Adrenal gland (tissue), 12 donors: ENCODE results near the gene ADH5. TPM values are rescaled to one million over a fixed set of nuclear protein-coding genes. Genes with fewer than 3 reads are reported as not detected.

Experiments
- DNase-seq, 7 donors: peaks; one replicate each; pipeline ENCODE4 v3.0.0-alpha.2; 2019 to 2020
- H3K27ac ChIP-seq, 5 donors: fragments of 200-600 bp; sonication (generic) in 4 of 5; 1 replicate in 3 of 5; 2 replicates in 2 of 5; pipeline versions ENCODE4 v1.5.1 to v1.8.0; 2016 to 2020; ENCODE audit warnings: mild to moderate bottlenecking in 1 of 5
- H3K27me3 ChIP-seq: fragments of 200-600 bp; 2 replicates; pipeline ENCODE4 v1.8.0; 2021
- H3K36me3 ChIP-seq, 2 donors: fragments of 200-600 bp; replicated peaks in 1 of 2; 1 replicate in 1 of 2; 2 replicates in 1 of 2; pipeline versions ENCODE4 v1.5.1 to v1.8.0; 2018 to 2022
- H3K4me1 ChIP-seq, 2 donors: fragments of 200-600 bp; replicated peaks in 1 of 2; 1 replicate in 1 of 2; 2 replicates in 1 of 2; pipeline versions ENCODE4 v1.5.1 to v1.8.0; 2018 to 2021
- H3K4me3 ChIP-seq, 4 donors: fragments of 200-600 bp; sonication (generic) in 3 of 4; one replicate each; pipeline ENCODE4 v1.5.1; 2016 to 2018
- H3K9me3 ChIP-seq, 3 donors: fragments of 200-600 bp; sonication (generic) in 1 of 3; replicated peaks in 1 of 3; 1 replicate in 2 of 3; 2 replicates in 1 of 3; pipeline versions ENCODE4 v1.5.1 to v1.8.0; 2016 to 2021
- POLR2A ChIP-seq, 2 donors: fragments of 450-650 bp; IDR thresholded peaks; one replicate each; pipeline ENCODE4 v1.6.1; 2017; ENCODE audit warnings: antibody characterized with exemption in 2 of 2, mild to moderate bottlenecking in 2 of 2, moderate library complexity in 1 of 2
- WGBS, 4 donors: extraction: QIAGEN DNeasy Blood & Tissue Kit in 2 of 4; methylation state at CpG; one replicate each; pipeline versions ENCODE4 v1.1.5 to v1.1.7; 2013 to 2017; 5-methylcytosine and 5-hydroxymethylcytosine counted together
- intact Hi-C, 2 donors: fragments of 100-400 bp; cut with DNase I; formaldehyde crosslinking; loops; one replicate each; pipeline versions ENCODE4 v1.14.1 to v1.15.0; 2022 to 2023
- polyA plus RNA-seq, 3 donors: library from polyadenylated mRNA; stranded (reverse); fragments of 200-250 nt in 2 of 3; fragments of 350-450 nt in 1 of 3; fragmentation: Illumina TruSeq in 1 of 3; extraction: RNeasy Lipid Tissue Mini Kit (QIAGEN cat#74804) in 1 of 3; gene quantifications; one replicate each; pipeline ENCODE4 v1.2.3, GENCODE V29; 2013 to 2014
- total RNA-seq, 9 donors: library from RNA; depleted of rRNA in 4 of 9; stranded (reverse); fragments of >200 nt in 4 of 9; fragments of 120-200 nt in 1 of 9; fragmentation: NEBNext Ultra II Directional in 1 of 9; extraction: Animal tissue kit (Norgen Biotek cat#: 25700) in 1 of 9; gene quantifications; one replicate each; pipeline versions ENCODE4 v1.1.0 to v1.2.4, GENCODE V29; 2013 to 2023
- TF ChIP-seq, protein P1 (sequence below), 6 experiments: fragments of 450-650 bp in 4 of 6; fragments of 200-600 bp in 2 of 6; sonication (generic) in 1 of 6; IDR thresholded peaks; 1 replicate in 5 of 6; 2 replicates in 1 of 6; pipeline versions ENCODE4 v1.5.1 to v1.8.0; 2016 to 2021; ENCODE audit warnings: antibody characterized with exemption in 6 of 6, mild to moderate bottlenecking in 2 of 6, moderate library complexity in 1 of 6
- donor health status: healthy with polysubstance abuse.
- donor health status: Bipolar disorder and iron deficiency.
- donor health status: DM: yes; HTN: yes; CAD: no.
- donor health status: DM: no; HTN: no; CAD: no.
- donor health status: DM: no; HTN: no; CAD: no.
- donor health status: DM: yes; HTN: yes; CAD: no.

Gene ADH5
- total and polyA plus RNA-seq, 12 donors = 50.1 to 145 (median 104) TPM

DNA sequence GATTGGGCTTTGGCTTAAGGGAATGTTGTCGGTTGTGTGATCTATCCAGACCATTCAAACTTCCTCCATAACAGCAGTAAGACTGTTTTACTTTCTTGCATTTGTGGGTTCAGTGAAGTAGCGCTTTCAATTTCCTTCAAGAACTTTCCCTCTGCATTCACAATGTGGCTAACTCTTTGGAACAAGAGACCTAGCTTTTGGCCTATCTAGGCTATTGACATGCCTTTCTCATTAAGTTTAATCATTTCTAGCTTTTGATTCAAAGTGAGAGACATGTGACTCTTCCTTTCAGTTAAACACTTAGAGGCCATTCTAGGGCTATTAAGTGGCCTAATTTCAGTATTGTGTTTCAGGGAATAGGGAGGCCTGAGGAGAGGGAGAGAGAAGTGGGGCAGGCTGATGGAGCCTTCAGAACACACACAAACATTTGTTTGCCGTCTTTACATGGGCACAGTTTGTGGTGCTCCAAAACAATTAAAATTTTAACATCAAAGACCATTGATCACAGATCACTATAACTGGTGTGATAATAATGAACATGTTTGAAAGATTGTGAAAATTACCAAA is 34.1 kb downstream of the ADH5 start:
- intact Hi-C loops = loop anchor here (10.0 kb wide), 3 partner anchors 60 to 590 kb away; partner anchors contain the start of gene METAP1 (in 2 of the 2)
- WGBS, 4 donors = 88 to 93% (median 92%) methylated on average over 3 of the region's 3 CpGs
- TF ChIP-seq, protein P1, sequence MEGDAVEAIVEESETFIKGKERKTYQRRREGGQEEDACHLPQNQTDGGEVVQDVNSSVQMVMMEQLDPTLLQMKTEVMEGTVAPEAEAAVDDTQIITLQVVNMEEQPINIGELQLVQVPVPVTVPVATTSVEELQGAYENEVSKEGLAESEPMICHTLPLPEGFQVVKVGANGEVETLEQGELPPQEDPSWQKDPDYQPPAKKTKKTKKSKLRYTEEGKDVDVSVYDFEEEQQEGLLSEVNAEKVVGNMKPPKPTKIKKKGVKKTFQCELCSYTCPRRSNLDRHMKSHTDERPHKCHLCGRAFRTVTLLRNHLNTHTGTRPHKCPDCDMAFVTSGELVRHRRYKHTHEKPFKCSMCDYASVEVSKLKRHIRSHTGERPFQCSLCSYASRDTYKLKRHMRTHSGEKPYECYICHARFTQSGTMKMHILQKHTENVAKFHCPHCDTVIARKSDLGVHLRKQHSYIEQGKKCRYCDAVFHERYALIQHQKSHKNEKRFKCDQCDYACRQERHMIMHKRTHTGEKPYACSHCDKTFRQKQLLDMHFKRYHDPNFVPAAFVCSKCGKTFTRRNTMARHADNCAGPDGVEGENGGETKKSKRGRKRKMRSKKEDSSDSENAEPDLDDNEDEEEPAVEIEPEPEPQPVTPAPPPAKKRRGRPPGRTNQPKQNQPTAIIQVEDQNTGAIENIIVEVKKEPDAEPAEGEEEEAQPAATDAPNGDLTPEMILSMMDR (IDR thresholded peaks at IDR 0.05) = no peak
- TF ChIP-seq POLR2A (IDR thresholded peaks at IDR 0.05) = no peak
- H3K4me1 ChIP-seq = no peaks in the 10 kb centered on the region
- no peaks in the 10 kb centered on the region for H3K9me3 ChIP-seq
- no peak for DNase-seq
- H3K27me3 ChIP-seq = no peaks in the 10 kb centered on the region
- peaks cover 0 to 14% of the 10 kb centered on the region in 2 donors for H3K36me3 ChIP-seq
- no peak overlapping the region for H3K4me3 ChIP-seq
- no peak overlapping the region for H3K27ac ChIP-seq

DNA sequence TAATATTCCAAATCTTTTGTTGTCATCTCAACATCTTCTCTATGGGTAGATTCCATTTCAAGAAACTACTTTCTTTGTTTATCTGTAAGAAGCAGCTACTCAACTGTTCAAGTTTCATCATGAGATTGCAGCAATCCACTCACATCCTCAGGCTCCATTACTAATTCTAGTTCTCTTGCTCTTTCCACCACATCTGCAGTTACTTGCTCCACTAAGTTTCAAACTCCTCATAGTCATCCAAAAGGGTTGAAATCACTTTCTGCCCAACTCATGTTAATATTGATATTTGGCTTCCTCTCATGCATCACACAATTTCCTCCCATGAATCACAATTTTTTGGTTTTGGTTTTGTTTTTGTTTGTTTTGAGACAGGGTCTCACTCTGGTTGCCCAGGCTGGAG is 35.7 kb downstream of the ADH5 start:
- intact Hi-C loops = loop anchor here (10.0 kb wide), 3 partner anchors 58 to 588 kb away; partner anchors contain the start of gene METAP1 (in 2 of the 2)

DNA sequence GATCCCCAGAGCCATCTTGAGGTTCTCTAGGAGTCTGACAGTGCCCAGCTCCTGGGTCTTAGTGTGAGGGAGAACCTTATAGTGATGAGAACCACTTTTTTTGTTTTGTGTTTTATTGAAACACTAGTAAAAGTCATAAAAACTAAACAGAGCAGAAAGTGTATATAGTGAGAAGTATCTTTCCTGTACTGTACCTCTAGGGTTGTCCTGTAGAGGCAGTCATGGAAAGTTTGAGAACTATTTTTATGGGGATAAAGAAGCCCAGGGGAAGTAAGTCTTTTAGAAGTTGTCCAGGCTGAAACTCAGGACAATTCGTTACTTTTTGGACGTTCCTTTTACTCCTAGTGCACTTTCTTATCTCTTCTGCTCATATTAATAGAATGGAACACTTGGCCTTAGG is 40.9 kb downstream of the ADH5 start:
- Histone ChIP-seq H3K27ac (no peak overlapping the region), H3K36me3 (peaks cover 0 to 16% of the 10 kb centered on the region in 2 donors), H3K27me3 (no peaks in the 10 kb centered on the region), H3K9me3 (no peaks in the 10 kb centered on the region), H3K4me1 (no peaks in the 10 kb centered on the region), H3K4me3 (no peak overlapping the region)
- TF ChIP-seq, protein P1 (IDR thresholded peaks at IDR 0.05) = no peak
- TF ChIP-seq POLR2A (IDR thresholded peaks at IDR 0.05) = no peak
- no peak for DNase-seq
- intact Hi-C loops = no loop called here
- whole genome bisulfite sequencing, 4 donors = 84 to 93% (median 88%) methylated on average over 2 of the region's 2 CpGs

More for the DNA sequence above, 35.7 kb downstream of the ADH5 start:
- H3K36me3 ChIP-seq = peaks cover 0 to 18% of the 10 kb centered on the region in 2 donors
- no peak for TF ChIP-seq POLR2A (IDR thresholded peaks at IDR 0.05)
- no peak for DNase-seq
- no peak overlapping the region for H3K4me3 ChIP-seq
- H3K27me3 ChIP-seq = no peaks in the 10 kb centered on the region
- H3K27ac ChIP-seq = no peak overlapping the region
- no peaks in the 10 kb centered on the region for H3K4me1 ChIP-seq
- no peaks in the 10 kb centered on the region for H3K9me3 ChIP-seq

DNA sequence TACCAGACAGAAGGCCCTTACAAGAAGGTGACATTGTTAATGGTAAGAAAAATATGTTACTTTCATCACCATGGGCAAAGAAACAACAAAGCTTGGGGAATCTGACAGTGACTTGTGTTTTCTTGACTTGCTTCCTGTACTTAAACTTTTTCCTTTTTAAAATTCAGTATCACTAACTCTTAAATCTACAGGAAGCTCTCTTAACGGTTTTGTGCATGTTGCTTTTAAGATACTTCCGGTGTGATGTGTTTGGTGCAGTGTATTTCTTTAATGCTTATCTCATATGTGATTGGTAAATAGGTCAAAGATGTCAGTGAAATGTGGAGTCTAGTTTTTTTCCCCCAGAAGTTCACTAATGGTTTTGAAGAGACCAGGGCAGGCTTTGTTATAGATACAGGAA is 45.2 kb downstream of the ADH5 start:
- TF ChIP-seq, protein P1 (IDR thresholded peaks at IDR 0.05) = no peak
- no peak for TF ChIP-seq POLR2A (IDR thresholded peaks at IDR 0.05)
- Histone ChIP-seq H3K27me3 (no peaks in the 10 kb centered on the region), H3K36me3 (no peaks in the 10 kb centered on the region), H3K4me1 (no peaks in the 10 kb centered on the region), H3K4me3 (no peak overlapping the region), H3K27ac (no peak overlapping the region), H3K9me3 (peaks cover 0 to 9% (median 4%) of the 10 kb centered on the region in 3 donors)
- DNase-seq = no peak
- intact Hi-C loops = no loop called here
- WGBS, 4 donors = 53 to 73% (median 65%) methylated on average over 2 of the region's 2 CpGs

DNA sequence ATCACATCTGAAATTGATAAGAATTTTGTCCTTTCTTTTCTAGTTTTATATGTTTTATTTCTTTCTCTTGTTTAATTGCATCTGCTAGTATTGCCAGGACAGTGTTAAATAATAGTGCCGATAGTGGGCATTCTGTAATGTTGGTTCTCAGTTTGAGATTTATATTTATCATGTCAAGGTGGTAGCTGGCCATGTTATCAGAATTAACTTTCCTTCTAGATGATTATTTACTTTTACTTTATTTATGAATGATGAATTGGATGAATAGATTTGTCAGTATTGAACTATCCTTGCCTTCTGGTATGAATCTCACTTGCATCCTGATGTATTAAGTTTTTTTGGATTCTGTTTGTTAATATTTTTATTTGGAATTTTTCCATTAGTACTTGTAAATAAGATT is 50.4 kb downstream of the ADH5 start:
- no peak overlapping the region for H3K4me3 ChIP-seq
- 92 to 98% (median 94%) methylated on average over 1 of the region's 1 CpG for WGBS, 4 donors
- H3K36me3 ChIP-seq = no peaks in the 10 kb centered on the region
- no peak for DNase-seq
- peaks cover 0 to 18% (median 12%) of the 10 kb centered on the region in 3 donors for H3K9me3 ChIP-seq
- TF ChIP-seq, protein P1 (IDR thresholded peaks at IDR 0.05) = no peak
- TF ChIP-seq POLR2A (IDR thresholded peaks at IDR 0.05) = no peak
- intact Hi-C loops = no loop called here
- H3K27me3 ChIP-seq = no peaks in the 10 kb centered on the region
- H3K27ac ChIP-seq = no peak overlapping the region
- no peaks in the 10 kb centered on the region for H3K4me1 ChIP-seq
